ENCODE data around the gene FBXO2.

FBXO2 gene

DNA sequence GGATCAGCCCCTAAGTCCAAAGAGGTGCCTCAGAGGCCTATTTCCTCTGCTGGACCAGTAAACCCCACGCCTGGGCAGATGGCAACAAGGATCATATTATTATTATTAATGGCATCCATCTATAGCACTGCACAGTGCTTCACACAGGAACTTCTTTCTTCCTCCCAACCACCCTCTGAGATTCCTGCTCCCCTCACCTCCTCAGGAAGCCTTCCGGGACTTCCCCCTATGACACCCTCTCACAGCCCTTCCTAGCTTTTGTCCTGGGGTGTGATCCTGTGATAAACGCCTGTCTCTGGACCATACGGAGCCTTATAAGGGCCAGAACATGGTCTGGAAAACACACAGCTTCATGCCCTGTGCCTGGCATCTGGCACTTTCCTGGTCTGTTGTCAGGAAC, 3.2 kb downstream of the FBXO2 start:
- no peak for DNase-seq

DNA sequence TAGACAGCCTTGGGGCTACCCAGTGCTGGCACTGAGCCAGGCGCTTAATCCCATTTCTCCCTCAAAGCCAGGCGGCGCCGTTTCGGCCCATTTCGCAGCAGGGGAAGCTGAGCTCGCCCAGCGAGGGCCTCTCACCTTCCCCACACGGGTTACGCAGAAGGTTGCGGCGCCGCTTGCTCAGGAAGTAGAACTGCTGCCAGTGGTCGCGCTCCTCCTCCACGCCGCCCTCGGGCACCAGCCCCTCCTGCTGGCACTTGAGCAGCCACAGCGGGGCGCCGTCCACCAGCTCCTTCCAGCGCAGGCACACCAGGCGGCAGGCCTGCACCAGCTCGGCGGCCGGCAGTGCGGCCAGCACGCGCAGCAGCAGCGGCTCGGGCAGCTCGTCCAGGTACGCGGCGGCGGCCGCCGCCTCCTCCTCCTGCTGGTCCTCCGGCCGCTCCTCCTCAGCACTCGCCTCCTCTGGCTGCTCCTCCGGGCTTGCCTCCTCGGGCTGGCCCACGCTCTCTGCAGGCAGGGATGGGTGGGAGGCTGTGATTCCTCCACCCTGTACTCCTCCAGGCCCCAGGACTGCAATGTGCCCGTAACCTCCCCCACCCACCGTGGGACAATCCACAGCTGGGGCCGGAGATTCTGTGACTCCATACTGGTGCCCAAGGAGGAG, 3.8 kb downstream of the FBXO2 start:
- no peak for DNase-seq

DNA sequence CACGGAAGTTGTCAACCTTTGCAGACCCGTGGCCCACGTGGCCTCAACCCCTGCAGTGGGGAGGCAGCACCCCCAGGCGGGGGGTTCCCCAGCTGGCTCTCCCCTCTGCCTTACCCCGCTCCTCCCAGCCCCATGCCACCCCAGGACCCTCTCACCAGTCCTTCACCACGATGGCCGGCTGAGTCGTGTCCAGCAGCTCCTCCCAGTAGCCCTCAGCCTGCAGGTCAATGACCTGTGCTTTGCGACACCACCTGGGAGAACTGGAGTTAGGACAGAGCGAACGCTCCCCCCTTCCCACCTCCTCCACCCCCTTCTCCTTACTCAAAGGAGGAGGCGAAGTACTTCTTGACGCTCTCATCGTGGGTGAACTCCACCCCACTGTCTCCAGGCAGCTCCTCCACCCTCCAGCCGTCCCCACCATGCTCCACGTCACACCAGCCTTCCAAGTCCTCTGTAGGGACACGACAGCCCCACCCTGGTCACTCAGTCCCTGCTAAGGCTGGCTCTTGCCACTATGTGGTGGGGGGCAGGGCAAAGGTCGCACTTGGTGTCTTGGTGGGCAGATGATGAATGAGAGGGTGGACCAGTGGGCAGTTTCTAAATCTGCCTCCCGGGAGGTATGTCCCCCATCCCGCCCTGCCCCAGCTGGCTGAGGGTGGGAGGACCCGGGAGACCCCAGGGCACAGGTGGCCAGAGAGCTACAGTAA, 4.5 kb downstream of the FBXO2 start:
- DNase-seq, result no peak

DNA sequence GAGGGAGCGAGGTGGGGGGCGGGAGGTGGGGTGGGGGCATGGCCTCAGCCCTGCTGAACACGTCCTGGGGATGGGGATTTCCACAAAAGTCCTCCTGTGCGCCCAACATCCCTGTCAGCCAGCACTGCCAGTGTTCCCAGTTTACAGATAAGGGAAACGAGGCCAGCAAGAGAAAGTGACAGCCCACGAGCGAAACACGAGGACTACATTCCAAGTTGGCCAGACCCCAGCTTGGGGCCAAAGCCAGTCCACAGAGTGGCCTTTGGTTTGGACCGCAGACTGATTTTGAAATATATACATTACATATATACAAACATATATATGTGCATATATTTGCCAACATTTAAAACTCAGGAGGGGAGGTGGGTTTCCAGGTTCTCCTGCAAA, 5.0 kb downstream of the FBXO2 start:
- DNase-seq, result no peak

DNA sequence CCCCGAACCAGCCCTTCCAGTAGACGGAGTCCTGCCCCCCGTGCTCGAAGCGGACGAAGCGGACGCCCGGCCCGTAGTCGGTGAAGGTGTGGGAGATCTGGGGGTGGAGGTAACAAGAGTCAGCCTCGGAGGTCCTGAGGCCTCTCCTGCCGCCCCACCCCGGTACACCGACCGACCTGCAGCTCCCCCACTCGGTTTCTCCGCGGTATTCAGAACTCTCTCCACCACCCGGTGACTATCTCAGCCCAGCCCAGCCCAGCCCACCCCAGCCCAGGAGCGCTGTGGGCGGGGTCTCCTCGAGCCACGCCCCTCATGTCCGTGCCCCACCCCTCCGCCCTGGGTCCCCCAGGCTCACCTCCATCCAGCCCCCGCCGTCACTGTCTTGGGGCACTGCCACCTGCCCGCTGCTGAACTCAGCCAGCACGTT, 5.5 kb downstream of the FBXO2 start:
- DNase-seq, result no peak

DNA sequence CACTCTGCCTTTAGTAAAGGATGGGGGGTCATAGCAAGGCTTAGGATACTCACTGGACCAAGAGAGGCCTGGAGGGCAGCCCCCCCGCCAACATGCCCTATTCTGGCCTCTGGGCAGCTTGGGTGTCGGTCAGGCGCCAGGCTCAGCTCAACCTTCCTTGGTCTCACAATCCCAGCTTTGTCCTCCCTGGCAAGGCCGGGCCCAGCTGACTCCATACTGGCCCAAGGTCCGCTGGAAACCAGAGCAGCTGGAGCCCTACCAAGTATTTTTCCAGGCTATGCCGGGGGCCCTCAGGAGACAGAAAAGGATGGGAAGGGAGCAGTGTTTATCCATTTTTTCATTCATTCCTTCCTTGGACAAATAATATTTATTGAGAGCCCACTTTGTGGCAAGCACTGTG, 6.2 kb downstream of the FBXO2 start:
- DNase-seq, result no peak

DNA sequence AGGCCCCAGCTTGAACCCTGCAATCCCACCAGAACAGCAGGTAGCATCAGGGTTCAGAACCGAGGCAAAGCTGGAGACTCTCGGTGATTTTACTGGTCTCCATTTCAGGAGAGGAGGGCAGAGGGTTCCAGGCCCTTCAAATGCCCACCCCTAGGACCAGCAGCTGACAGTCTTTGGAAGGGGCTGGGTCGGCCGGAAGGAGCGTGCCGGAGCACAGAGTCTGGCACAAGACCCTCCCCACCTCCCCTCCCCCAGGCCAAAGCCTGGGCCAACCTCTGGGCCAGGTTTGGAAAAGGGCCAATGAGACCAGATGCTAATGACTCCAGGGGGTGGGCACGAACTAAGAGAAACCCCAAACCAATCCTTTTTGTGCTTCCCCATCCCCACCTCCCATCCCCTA, 6.9 kb downstream of the FBXO2 start:
- DNase-seq, result no peak

DNA sequence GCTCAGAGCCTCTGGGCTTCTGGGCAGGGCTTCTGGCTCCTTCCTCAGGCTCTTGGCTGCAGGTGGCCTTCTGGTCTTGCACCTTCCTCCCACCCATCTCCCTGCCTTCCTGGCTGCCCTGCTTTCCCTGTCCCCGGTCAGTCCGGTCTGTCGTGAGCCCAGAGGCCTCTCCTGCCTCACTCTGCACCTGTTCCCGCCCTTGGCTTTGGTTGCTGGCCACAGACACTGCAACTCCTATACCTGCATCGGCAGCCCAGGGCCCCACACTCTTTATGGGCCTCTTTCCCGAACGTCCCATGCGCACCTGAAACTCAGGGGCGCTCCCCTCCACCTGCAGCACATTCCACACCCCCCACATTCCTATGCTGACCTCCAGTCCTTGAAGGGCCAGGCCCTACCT, 7.9 kb downstream of the FBXO2 start:
- no peak for DNase-seq

DNA sequence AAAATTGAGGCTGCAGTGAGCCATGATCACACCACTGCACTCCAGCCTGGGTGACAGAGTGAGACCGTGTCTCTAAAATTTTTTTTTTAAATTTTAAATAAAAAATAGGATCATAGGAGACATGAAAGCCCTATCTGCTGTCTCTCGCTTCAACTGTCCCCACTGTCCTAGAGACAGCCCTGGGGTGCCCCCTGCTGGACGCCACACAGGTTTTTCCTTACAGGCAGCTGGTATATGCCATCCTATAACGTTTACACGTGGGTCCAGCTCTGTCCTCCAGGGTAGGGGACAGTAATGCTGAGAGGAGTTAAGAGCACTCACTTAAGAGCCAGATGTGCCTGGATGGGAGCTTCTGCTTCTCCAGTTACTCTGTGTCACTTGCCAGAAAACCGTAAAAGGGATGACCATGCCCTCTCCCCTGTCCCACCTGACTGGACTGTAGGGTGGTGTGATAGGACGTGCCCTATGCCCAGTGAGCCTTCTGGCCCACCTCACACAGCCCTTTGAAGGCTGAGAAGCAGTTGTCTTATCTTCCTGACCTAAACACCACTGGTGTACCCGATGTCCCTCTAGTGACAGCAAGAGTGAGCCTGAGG, 8.5 kb downstream of the FBXO2 start:
- DNase-seq, result peak; percentile 79

DNA sequence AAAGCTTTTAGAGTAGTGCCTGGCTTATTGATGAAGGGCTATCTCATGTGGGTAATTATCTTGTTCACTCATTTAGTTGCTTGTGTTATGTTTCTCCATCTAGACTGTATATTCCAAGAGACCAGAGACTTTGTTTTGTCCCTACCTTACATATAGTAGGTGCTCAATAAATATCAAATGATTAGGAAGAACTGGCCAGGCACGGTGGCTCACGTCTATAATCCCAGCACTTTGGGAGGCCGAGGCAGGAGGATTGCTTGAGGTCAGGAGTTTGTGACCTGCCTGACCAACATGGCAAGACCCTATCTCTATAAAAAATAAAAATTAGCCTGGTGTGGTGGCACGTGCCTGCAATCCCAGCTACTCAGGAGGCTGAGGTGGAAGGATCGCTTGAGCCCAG, 9.0 kb downstream of the FBXO2 start:
- no peak for DNase-seq

DNA sequence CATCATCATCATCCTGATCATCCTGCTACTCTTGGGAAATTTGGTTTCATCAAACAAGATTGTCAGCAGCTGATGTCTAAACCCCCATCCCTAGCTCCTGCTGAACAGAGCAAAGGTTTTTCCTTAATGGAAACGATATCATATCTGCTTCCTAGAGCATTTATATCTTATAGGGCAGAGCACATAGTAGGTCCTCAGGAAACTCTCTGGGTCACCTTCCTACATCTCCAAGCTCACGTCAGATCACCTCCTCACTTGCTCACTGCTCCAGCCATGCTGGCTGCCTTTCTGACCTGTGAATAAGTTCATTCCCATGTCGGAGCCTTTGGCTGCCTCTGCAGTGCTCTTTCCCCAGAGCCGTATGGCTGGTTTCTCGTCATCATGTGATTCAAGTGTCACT, 10.4 kb downstream of the FBXO2 start:
- no peak for DNase-seq

DNA sequence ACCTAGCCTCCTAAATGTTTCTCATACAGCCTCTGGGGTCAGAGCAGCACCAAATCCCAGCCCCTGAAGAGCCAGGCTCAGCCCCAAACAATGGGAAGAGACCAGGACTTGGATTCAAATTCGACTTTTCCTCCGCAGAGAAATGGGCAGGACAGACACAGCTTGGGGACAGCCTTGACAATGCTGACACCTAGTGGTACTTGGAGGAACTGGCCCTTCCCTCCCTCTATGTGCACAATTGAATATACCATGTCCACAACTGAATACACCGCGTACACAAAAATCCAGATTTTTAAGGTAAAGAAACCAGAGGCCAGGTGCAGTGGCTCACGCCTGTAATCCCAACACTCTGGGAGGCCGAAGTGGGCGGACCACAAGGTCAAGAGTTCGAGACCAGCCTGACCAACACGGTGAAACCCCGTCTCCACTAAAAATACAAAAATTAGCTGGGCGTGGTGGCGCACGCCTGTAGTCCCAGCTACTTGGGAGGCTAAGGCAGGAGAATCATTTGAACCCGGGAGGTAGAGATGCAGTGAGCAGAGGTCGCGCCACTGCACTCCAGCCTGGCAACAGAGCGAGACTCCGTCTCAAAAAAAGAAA, 11.7 kb downstream of the FBXO2 start:
- peak; percentile 37 for DNase-seq

DNA sequence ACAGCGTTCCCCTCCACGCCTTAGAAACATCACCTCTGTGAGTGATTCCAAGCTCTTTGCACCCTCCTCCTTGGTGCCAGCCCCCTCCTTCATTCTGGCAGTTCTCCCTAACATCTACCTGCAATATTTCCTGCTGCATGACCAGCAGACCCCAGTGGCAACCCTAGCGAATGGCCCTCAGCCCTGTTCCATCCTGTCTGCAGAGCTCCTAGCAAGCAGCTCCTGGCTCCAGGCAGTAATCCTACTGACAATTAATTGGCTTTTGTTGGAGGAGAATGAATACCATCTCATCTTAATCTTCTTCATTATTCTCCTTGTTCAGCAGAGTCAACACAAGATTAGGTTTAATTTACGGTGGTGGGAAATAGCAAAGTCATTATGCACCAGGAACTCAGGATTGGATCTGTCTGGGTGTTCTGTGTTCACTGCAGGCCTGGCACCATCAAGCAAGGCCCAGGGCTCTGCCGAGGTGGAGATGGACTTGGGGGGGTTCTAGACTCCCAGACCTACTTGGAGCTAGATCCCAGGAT, 12.4 kb downstream of the FBXO2 start:
- no peak for DNase-seq

DNA sequence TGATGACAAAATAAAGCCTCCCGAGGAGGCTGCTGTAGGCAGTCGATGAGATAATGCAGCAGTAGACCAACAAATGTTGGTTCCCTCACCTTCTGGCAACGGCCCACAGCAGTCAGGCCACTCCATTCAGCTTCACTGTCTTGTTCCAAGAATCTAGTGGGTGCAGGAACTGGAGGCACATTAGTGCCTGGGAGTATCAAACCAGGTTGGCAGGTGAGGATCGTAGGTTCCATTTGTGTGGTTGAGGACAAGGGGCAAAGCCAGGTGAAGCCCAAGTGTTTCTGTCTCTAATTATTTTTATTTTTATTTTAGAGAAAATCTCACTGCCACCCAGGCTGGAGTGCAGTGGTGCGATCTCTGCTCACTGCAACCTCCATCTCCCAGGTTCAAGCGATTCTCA, 13.3 kb downstream of the FBXO2 start:
- DNase-seq, result no peak

DNA sequence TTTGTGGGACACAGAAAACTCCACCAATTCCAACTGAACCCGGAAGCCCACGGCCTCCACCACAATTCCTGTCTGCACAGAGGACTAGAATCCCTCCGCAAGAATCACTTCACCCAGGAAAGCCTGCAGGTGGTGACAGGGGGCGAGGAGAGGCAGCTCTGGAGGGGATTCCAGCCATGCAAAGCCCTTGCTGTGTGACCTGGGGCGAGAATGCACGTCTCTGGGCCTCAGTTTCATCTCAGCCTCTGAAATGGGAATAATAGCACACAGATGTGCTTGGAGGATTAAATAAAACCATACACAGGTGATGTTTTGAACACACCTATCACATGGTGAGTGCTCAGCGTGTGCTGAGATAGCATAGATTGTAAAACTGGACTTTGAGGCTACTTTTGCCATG, 14.1 kb downstream of the FBXO2 start:
- no peak for DNase-seq

DNA sequence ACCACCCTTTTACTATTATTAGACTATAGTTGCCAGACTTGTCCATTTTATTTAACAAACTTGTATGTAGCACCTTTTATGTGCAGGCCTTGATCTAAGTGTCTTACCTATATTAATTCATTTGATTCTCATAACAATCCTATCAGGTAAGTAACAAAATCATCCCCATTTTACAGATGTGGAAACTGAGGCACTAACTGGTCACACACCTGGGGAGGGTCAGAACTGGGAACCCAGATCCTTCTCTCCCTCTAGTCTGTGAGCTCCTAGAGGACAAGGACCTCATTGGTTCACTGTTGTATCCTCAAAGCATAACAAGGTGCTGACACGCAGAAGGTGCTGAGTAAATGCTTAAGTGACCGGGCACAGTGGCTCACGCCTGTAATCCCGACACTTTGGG, 14.9 kb downstream of the FBXO2 start:
- no peak for DNase-seq

DNA sequence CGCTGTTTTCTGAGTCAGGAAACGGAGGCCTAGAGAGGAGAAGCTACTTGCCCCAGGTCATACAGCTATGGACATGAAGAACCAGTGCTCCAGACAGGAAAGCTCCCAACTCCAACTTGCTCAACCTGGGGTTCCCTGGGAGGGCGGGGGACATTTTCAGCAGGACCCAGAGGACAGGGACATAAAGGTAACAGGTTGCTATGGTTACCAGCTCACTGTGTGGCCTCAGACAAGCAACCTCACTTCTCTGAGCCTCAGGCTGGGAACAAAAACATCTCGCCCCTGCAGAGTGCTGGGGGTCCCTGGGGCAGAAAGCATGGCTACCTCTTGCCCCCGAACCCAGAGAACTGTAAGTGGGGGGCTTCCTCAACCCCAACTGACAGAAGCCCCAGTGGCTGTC, 16.1 kb downstream of the FBXO2 start:
- no peak for DNase-seq

DNA sequence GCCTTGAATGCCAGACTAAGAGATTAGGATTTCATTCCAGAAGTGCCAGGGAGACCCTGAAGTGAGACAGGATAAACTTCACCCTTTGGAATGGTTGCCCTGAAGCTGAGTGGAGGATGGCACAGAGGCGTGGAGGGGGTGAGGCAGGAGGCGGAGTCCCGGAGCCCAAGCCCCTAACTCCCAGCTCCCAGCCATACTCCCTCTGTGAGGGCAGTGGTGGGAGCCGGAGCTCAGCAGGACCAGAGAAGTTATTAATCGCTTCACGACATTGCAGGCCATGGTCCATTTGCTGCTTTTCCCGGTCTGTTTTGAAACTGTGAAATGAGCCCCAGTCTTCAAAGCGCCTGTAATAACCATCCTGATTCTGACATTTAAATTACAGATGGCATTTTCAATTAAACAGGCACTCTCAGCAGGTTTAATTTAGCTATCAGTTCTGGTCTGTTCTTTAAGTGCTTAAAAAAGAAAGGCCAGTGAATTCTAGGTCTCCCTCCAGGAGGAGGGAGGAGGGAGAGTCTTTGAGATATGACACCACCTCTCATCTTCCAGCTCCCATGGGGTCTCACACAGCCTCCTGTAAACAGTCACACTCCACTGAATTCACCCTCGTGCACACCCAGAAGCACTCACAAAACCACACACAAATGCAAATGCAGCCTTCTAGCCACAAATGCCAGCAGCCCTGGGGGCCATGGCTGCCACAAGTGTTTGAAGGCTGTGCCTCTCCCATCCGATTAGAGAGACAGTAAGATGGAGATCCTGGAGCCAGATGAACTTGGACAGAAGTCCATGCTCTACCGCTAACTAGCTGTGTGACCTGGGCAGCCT, 19.6 kb downstream of the FBXO2 start:
- DNase-seq, result no peak

DNA sequence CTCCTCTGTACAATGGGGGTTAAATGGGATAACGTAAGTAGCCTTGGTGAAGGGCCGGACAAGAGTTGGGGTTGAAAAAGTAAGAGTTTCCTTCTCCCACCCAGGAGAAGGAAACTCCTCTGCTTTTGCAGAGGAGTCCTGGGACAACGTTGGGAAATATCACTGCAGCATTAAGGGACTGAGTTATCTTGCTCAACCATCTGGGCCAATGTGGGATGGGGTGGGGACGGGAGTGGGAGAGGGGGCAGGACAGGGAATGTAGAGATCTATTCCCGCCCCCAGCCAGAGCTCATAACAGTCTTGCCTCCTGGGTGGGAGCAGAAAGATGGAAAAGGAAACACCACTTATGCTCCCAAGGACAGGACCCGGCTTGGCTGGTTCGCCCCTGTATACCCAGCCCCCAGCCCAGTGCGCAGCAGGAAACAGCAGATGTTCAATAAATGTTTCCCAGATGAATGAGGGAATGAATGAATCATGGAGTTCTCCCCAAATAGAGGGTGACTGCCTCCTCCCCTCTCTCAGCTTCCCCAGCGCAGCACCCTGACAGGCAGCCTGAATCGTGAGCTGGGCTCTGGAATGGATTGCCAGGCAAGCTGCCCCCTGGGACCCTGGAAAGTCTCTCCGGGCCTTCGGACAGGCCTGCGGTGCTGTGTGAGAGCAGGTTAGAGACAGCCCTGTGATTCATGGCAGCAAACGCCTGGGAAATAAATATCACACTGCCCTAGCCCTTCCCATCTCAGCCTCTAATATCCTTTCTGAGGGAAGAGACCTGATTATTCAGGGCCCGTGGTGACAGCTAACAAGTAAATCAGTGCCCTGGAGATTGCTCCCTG, 24.8 kb downstream of the FBXO2 start:
- no peak for DNase-seq

DNA sequence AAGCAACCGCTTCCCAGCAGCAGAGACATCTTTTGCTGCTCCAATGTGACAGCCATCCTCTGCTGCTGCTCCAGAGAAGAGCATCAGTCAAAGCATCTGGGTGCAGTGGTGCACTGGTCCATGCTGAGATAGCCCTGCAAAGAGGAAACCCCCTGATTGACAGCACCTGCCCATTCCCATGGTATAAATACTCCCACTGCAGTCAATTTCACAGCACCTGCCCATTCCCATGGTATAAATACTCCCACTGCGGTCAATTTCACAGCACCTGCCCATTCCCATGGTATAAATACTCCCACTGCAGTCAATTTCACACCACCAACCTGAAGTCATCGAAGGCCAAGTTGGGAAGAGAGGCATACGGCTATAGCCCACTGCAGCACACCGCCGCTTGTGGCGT, 25.5 kb downstream of the FBXO2 start:
- DNase-seq, result no peak

DNA sequence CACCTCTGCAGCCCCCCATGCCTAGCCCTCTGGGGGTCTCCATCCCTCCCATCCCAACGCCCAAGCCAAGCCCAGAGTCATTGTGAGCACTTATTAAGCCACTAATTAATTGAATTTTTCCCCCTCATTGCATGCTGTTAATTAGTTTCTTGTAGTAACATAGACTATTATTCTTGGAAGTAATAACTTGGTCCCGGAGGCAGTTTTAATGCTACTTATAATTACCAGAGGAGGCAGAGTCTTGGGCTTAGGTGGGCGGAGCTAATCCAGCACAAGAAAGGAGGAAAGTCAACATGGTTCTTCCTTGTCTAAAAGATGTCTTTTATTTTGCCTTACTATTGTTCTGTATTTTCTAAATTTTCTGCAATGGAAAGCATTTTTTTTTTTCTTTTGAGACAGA, 27.7 kb downstream of the FBXO2 start:
- DNase-seq, result no peak

DNA sequence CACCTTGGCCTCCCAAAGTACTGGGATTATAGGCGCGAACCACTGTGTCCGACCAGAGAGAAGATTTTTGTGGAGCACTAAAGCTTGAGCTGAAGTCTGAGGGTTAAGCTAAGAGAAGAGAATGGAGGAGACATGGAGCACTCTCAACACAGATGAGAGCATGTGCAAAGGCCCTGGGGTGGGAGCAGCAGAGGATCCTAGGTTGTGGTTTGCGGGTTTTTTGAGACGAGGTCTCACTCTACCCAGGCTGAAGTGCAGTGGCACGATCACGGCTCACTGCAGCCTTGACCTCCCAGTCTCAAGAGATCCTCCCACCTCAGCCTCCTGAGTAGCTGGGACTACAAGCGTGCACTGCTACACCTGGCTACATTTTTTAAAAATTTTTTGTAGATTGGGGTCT, 30.5 kb downstream of the FBXO2 start:
- DNase-seq, result no peak

Data from NCI-H1105 (cell line).